GM21390 (cell line): Measurements from ENCODE around the gene USP40.

ENCODE experiments used
- ATAC-seq: cut with Tn5 transposase; IDR thresholded peaks from one replicate; pipeline ENCODE4 v1.9.1; 2021; ENCODE audit not compliant: unreplicated experiment

Gene USP40

GRCh38 chr2:233476651-233477547 is 89.7 kb downstream of the USP40 start:
- ATAC-seq, result no peak

DNA sequence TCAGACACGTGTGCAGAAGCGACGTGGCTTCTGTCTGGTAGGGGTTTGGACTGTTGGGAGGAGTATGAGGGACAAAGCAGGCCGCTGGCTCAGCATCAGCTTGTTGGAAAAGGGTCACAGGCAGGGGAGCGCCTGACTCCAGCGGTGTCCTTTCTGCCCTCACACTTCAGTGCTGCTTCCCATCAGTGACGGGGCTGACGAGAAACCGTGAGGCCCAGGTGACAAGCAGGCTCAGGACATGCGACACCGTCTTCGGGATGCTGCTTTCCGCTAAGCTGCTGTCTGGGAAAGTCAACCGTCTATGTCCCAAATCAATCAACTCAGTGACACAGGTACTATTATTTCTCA is 90.5 kb downstream of the USP40 start:
- no peak for ATAC-seq

- no peak for ATAC-seq
Measured at GRCh38 chr2:233474308-233475160, 92.0 kb downstream of the USP40 start.

DNA sequence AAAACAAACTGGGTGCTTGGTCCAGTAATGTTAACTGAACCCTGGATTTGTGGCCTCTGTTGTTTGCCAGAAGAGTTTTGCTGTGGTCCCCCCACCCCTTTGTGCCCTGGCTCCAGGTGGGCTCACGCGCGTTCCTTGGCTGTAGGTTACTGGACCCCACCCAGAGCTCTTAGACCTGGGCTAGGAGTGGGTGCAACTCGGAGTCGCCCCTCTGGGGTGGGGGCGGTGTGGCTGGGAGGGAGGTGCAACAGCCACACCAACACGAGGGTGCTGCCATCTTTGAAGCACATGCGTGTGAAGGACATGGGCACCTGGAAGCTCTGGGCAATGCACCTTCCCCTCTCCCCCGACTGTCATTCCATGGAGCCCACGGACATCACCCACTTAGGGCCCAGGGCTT is 92.7 kb downstream of the USP40 start:
- no peak for ATAC-seq

- ATAC-seq, result no peak
Measured at GRCh38 chr2:233473386-233473791, 93.2 kb downstream of the USP40 start.

- no peak for ATAC-seq
Measured at GRCh38 chr2:233471291-233472035, 95.1 kb downstream of the USP40 start.

DNA sequence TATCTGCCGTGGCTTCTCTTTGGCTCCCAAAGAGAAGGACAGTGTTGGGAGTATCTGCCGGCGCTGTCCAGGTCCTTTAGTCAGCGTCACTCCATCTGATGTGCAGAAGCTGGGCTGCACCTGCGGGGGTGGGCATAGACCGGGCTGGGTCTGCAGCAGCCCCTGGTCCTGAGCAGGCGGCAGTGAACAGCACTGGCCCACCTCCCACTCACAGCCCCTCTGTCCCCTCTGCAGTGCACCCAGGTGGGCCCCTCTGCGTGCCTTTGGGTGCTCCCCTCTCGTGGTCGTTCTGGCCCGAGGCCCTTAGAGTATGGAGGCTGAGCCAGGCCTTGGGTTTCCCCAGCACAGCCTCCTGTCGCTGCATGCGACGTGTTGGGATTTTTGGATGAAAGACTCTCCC is 95.7 kb downstream of the USP40 start:
- ATAC-seq, result no peak

GRCh38 chr2:233470011-233470687 is 96.4 kb downstream of the USP40 start:
- no peak for ATAC-seq

- ATAC-seq, result no peak
Measured at GRCh38 chr2:233469261-233470010, 97.1 kb downstream of the USP40 start.

- ATAC-seq, result no peak
Measured at GRCh38 chr2:233468741-233469110, 97.9 kb downstream of the USP40 start.

DNA sequence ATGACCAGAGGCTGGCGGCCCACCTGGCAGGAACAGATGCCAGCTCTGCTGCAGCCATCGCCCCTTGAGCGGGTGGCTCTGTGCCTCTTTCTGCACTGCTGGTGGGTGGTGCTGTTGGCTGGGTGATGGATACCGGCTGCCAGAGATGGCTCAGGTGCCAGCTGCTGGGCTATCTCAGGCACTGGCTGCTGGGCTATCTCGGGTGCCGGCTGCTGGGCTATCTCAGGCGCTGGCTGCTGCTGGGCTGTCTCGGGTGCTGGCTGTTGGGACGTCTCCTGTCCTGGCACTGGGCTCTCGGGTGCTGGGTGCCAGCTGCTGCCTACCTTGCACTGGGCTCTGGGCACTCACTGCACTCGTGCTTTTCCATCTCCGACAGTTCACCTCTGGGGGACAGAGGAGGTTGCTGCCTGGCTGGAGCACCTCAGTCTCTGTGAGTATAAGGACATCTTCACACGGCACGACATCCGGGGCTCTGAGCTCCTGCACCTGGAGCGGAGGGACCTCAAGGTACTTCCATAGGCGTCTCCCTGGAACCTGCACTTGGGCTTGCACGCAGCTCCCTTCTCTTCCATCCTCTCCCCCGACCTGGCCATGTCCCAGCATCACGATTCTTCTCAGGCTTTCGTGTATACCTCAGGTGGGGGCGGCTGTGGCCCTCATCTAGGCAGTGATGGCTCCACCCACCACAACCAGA is 98.4 kb downstream of the USP40 start:
- no peak for ATAC-seq

DNA sequence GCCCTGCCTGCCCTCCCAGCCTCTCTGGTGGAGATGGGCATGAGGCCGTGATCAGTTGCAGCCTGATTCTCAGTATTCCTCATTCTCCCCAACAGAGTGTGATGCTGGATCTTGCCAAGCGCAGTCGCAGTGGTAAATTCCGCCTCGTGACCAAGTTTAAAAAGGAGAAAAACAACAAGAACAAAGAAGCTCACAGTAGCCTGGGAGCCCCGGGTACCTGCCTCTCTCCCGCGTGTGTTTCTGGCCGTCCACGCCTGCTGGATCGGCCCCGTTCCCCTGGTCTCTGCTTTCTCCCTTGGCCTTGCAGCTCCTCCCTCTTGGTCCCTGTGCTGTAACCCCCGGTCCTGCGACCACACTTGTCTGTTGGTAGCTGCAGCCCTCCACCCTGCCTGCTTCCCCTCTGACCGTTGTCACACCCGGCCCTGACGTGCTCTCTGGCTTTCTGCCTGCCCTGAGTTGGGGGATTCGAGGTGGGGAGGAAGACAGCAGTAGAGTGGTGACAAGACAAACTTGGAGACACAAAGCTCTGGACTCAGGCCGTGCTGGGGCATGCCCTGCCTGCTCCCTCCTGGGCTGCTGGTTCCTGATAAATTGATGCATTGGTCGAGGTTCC is 99.5 kb downstream of the USP40 start:
- ATAC-seq, result no peak

DNA sequence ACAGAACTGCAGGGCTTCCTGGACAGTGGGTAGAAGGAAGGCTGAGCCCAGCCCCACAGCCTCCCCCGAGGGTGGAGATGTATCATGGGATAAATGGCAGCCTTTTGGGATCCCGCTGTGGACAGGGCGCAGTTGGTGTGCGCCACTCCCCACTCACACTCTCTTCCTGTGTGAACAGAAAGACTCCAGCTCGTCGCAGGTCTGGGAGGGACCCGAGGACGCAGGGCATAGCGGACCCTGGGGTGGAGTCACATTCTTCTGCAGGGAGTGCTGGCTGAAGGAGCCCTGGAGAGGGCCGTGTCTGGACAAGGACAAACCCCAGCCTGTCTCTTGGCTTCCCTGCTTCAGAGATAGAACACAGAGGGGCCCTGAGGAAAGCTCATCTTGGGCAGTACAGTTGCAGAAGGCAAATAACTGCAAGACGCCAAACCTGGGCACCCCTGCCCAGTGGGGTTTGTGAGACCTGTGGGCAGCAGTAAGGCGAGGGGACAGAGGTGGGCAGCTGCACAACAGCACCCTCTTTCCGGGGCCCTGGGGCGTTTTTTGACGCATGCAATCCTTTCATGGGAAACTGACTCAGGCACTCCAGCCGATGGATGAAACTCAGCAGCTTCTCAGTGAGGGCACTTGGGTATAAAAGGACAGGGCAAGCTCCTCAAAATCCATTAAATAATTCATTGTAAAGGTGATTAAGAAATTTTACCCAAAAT is 101.9 kb downstream of the USP40 start:
- no peak for ATAC-seq

DNA sequence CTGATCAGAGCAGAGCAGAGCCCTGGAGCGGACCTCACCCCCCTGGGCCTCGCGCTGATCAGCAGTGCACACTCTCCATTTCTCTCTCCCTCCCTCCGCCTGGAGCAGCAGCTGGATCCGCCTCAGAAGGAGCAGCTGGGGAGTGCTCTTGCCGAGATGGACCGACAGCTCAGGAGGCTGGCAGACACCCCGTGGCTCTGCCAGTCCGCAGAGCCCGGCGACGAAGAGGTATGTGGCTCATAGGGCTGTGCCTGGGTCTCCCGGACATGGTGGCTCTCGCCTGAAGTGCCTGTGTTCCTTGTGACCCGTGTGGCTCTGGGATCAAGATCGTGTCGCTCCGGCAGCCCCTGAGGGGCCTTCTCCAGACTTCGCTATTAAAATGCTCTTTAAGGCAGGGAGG is 102.5 kb downstream of the USP40 start:
- no peak for ATAC-seq

GRCh38 chr2:233463586-233463985 is 103.0 kb downstream of the USP40 start:
- ATAC-seq, result no peak

GRCh38 chr2:233462826-233463470 is 103.6 kb downstream of the USP40 start:
- no peak for ATAC-seq

DNA sequence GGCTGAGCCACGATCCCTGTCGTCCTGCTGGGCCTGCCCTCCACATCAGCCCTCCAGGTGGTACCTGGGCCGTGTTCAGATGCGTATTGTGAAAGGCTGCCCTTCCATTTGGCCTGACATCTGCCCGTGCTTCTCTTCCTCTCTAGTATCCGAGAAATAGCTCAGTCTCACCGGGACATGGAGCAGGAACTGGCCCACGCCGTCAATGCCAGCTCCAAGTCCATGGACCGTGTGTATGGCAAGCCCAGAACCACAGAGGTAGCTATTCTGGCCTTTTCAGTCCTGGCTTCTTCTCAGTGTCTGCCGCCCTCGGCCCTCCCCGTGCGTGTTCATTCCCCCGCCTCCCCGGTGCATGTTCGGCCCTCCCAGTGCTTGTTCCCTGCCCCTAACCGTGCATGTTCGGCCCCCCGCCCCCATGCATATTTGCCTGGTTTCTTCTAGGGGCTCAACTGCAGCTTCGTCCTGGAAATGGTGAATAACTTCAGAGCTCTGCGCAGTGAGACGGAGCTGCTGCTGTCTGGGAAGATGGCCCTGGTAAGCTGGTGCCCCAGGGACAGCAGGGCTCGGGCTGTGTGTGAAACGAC is 104.3 kb downstream of the USP40 start:
- no peak for ATAC-seq

DNA sequence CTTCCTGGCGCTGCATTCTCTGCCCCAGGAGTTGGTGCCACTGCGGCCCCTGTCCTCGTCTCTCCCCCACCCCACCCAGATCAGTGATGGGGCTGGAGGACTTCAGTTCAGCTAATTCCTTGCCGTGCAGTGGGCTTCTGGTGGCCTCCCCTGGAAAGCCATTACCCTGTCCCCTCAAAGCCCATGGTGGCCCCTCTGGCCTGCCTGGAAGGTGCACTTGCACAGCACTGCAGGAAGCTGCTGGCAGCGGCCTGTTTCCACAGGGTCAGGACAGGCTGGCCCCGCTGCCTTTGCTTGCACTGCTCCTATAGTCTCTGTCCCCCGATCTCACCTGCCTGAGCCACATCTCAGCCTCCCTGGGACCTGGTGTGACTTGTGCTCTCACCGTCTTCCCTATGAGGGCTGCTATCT is 105.1 kb downstream of the USP40 start:
- no peak for ATAC-seq
